ES-I3 (cell line): Measurements from ENCODE around the gene PRR5L.
"Not testable (repeated sequence)": the region's sequence is repeated elsewhere in the genome, so short reads cannot be mapped to it uniquely, and the experiment has no call there.

Experiments
- H3K36me3 ChIP-seq: 2 replicates; pipeline ENCODE4 v1.6.1; 2013; ENCODE audit warnings: mild to moderate bottlenecking, low read length, control low read depth, moderate library complexity; ENCODE audit not compliant: insufficient read depth
- H3K4me1 ChIP-seq: 2 replicates; pipeline ENCODE4 v1.6.1; 2013; ENCODE audit warnings: mild to moderate bottlenecking, control low read depth, low read length; ENCODE audit not compliant: insufficient read depth
- H3K9ac ChIP-seq: 2 replicates; pipeline ENCODE4 v1.6.1; 2013; ENCODE audit warnings: low read depth, mild to moderate bottlenecking, low read length, moderate library complexity
- H3K9me3 ChIP-seq: 2 replicates; pipeline ENCODE4 v1.6.1; 2013; ENCODE audit warnings: mild to moderate bottlenecking, low read length, moderate library complexity; ENCODE audit not compliant: control insufficient read depth, insufficient read depth

Gene PRR5L

GRCh38 chr11:36469881-36470802 lies 174.1 kb downstream of the PRR5L start:
- H3K4me1 ChIP-seq = no peaks in the 10 kb centered on the region
- H3K9me3 ChIP-seq = no peaks in the 10 kb centered on the region
- H3K9ac ChIP-seq = no peak overlapping the region
- no peaks in the 10 kb centered on the region for H3K36me3 ChIP-seq

GRCh38 chr11:36471577-36471976 lies 175.5 kb downstream of the PRR5L start:
- Histone ChIP-seq H3K9ac (no peak overlapping the region), H3K9me3 (no peaks in the 10 kb centered on the region), H3K4me1 (no peaks in the 10 kb centered on the region), H3K36me3 (no peaks in the 10 kb centered on the region)

DNA sequence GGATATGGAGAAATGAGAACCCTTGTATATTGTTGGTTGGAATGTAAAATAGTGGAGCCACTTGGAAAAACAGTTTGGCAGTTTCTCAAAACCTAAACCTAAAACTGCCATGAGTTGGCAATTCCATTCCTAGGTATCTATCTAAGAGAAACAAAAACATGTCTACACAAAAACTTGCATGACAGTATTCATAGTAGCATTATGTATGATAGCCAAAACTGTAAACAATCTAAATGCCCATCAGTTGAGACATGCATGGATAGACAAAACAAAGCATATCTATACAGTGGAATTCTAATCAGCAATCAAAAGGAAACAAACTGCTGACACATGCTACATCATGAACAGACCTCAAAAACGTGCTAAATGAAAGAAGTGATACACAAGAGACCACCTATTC lies 179.1 kb downstream of the PRR5L start:
- no peak overlapping the region for H3K9ac ChIP-seq
- no peaks in the 10 kb centered on the region for H3K36me3 ChIP-seq
- no peaks in the 10 kb centered on the region for H3K4me1 ChIP-seq
- no peaks in the 10 kb centered on the region for H3K9me3 ChIP-seq

DNA sequence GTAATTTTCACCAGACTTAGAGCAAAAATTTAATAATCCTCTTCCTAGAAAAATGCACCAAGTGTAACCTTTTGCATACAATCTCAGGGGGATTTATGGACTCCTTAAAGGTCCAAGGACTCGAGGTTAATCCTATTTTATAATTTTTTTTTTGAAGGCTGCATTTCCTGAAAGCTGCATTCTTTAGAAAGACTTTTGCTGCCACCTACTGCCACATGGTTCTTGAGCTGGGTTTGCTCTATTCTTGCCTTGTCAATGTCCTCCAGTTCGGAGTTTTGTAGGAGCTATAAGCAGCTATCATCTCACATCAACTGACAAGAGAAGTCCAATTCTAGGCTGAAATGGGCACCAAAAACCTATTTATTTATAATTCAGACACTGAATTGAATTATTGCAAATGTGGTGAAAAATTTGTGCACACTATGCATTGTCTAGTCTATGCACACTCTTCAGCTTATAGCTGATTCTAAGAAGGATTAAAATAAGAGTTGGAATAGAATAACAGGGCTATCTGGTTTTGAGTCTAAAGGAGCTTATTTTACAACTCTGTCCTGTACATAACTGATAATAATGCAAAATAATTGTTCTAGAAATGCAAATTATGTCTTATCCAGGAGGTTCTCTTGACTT lies 182.7 kb downstream of the PRR5L start:
- H3K4me1 ChIP-seq = no peaks in the 10 kb centered on the region
- H3K9ac ChIP-seq = no peak overlapping the region
- no peaks in the 10 kb centered on the region for H3K36me3 ChIP-seq
- H3K9me3 ChIP-seq = no peaks in the 10 kb centered on the region

DNA sequence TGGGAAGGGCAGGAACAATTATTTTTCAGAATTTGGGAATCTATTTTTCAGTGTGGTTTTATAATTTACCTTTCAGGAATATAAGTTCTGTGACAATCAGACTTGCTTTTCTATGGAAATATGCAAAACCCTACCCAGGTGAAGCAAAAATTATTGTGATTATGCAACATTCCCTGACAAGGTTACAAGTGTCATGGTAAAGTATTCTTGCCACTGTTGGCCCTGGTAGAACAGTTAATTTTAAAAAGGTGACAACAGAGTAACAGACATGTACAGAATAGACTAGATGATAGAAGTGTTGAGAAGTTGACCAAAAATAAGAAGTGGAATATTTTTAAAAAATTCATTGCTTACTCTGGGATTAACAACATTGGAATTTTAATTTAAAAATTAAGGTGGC lies 184.7 kb downstream of the PRR5L start:
- H3K36me3 ChIP-seq = peaks cover 7% of the 10 kb centered on the region
- H3K9ac ChIP-seq = no peak overlapping the region
- H3K9me3 ChIP-seq = no peaks in the 10 kb centered on the region
- H3K4me1 ChIP-seq = no peaks in the 10 kb centered on the region

GRCh38 chr11:36483042-36483441 lies 187.0 kb downstream of the PRR5L start:
- not testable (repeated sequence) for H3K9me3 ChIP-seq, H3K9ac ChIP-seq, H3K36me3 ChIP-seq, H3K4me1 ChIP-seq

DNA sequence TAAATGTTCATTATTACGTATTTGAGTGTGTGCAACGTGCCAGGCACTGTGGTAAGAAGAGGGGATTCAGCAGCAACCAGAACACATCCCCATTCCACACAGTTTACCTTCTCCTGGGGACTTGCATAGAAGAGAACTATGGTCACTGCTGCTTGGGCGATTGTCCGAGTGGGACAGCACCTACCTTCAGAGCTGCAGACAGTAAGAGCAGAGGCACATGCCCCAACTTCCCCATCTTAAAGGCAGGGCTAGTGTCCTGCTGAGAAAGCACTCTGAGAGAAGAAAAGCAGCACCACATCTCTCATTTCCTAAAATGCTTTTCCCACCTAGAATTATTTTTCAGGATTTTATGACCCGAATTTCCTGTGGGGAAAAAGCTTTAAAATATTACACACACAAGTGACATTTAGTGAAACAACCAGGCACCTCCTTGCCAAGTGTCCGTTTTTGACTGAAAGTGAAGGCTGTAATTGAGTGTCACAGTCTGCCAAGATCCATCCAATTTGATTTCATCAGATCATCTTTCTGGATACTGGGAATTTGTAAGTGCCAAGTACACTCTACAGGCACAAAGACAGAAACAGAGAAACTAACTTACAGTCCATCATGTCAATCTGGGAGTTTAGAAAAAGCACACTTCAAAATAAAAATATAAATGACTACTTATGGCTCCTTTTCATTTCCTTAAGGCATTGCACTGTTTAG lies 189.4 kb downstream of the PRR5L start:
- no peaks in the 10 kb centered on the region for H3K4me1 ChIP-seq
- H3K36me3 ChIP-seq = peaks cover 28% of the 10 kb centered on the region
- no peak overlapping the region for H3K9ac ChIP-seq
- H3K9me3 ChIP-seq = no peaks in the 10 kb centered on the region

DNA sequence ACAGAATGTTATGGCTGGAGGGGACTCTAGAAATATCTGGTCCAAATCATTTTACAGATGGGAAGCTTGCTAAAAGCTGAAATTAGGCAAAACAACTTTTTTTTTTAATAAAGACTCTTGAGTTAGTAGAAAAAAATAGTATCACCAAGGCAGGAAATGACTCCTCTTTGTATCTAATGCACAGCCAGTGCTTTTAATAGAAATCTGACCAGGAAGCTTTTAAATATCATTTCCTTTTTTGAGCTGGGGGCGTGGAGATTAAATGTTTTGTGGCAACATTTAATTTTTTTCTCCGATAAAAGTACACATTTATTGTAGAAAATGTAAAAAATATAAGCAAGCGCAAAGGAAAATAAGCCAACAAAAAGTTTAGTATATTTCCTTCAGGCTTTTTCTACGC lies 191.5 kb downstream of the PRR5L start:
- Histone ChIP-seq H3K9ac (no peak overlapping the region), H3K4me1 (no peaks in the 10 kb centered on the region), H3K9me3 (no peaks in the 10 kb centered on the region), H3K36me3 (peaks cover 37% of the 10 kb centered on the region)

DNA sequence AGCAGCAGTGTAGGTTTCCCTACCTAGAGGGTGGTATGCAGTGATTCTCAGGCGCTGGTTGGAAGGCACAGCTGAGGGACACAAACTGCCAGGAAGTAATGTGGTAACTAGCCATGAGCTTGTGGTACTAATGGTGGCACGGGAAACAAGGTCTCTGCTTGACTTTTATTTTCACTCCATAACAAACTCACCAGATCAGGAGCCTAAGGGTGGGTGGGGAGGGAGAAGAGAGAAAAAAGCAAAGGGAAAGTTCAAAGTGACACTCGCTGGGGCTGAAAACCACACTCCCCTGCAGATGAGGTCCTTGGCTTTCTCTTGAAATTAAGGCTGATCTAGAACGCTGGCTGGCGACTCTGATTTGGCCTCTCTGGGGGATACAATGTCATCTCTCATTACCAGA lies 192.0 kb downstream of the PRR5L start:
- Histone ChIP-seq H3K9ac (no peak overlapping the region), H3K36me3 (peaks cover 37% of the 10 kb centered on the region), H3K9me3 (no peaks in the 10 kb centered on the region), H3K4me1 (no peaks in the 10 kb centered on the region)

DNA sequence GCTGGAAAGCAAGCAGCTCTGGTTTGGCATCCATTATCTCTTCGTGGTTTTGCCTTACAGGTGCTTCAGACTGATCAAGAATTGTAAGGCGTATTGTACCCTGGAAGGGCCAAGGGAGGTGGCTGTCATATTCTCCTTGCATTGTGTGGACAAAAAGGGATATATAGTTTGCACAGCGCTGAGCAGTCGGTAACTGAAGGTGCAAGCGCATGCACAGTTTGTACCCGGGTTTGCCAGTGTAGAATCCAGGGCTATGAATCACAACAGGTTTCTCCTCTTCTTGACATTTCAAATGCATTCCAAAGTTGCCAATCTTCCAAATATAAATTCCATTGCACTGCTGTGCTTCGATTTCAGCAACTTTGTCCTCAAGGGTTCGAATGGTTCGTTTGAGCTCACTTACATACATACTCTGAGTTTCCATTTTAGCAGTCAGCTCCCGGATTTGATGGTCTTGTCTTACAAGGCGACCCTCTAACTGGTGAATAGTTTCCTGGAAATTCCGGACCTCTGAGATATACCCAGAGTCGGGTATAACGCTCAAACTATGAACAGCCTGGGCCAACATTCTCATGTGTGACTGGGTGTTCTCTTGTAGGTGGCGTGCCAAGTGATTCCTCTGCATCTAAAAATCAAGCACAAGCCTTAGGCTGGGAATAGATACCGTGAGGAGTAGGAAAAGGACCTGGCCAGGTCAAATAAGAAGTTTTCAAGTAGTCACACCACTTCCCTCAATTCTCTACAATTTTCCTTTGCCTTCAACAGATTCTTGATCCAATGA lies 194.1 kb downstream of the PRR5L start:
- peaks cover 34% of the 10 kb centered on the region for H3K36me3 ChIP-seq
- H3K4me1 ChIP-seq = no peaks in the 10 kb centered on the region
- H3K9ac ChIP-seq = no peak overlapping the region
- H3K9me3 ChIP-seq = no peaks in the 10 kb centered on the region

DNA sequence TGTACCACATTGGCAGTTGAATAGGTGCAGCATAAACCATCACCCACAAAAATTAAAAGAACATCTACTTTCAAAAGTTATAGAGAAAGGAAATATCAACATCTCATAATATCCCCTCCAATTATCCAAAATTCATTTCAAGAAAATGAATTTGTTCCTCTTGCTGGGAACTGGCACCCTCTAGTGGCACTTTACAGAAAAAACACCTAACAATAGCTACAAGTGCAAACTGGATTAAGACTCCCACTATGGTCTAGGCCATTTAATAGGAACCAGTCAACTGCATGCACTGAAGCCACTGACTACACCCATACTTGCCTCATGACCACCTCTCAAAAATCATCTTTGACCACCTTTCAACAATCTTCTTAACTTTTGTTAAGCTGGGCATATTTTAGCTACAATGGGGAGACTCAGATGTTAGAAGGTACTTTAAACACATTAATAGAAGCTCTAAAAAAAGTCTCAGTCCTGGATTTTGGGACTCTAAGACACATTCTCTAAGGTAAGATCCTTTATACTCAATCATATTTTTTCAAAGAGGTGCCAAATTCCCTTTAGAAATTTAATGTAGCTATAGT lies 196.7 kb downstream of the PRR5L start:
- Histone ChIP-seq H3K9me3 (no peaks in the 10 kb centered on the region), H3K9ac (no peak overlapping the region), H3K4me1 (no peaks in the 10 kb centered on the region), H3K36me3 (peaks cover 29% of the 10 kb centered on the region)

- Histone ChIP-seq H3K4me1 (no peaks in the 10 kb centered on the region), H3K36me3 (peaks cover 28% of the 10 kb centered on the region), H3K9me3 (no peaks in the 10 kb centered on the region), H3K9ac (no peak overlapping the region)
These were observed 197.2 kb downstream of the PRR5L start for GRCh38 chr11:36493332-36493731.

- H3K9me3 ChIP-seq = no peaks in the 10 kb centered on the region
- no peak overlapping the region; the same call in 1 of the 2 replicates for H3K9ac ChIP-seq
- H3K36me3 ChIP-seq = no peaks in the 10 kb centered on the region; the same call in 1 of the 2 replicates
- peaks cover 12% of the 10 kb centered on the region for H3K4me1 ChIP-seq
These were observed 202.6 kb downstream of the PRR5L start for GRCh38 chr11:36498721-36499120.

DNA sequence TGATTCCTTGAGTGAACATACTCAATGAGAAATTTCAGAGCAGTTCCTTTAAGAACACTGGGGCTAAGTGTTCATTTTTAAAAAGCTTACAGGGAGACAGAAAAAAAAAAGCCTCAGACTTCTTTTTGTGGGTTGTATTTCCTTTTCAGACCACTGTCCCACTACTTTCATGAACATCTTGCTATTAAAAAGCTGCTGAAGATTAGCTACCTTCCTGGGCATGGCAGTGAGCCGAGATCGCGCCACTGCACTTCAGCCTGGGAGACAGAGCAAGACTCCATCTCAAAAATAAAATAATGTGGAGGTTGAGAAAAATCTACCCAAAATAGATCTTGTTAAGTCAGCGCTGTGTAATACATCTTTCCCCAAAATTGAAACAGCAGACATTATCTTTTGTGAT lies 203.2 kb downstream of the PRR5L start:
- Histone ChIP-seq H3K4me1 (peaks cover 12% of the 10 kb centered on the region), H3K9me3 (no peaks in the 10 kb centered on the region), H3K9ac (no peak overlapping the region), H3K36me3 (no peaks in the 10 kb centered on the region; the same call in 1 of the 2 replicates)
